GM20000 (cell line): ENCODE data around the gene TBRG4.

Source experiments
- DNase-seq: peaks from one replicate; pipeline ENCODE4 v3.0.0; 2012; ENCODE audit warnings: low spot score
- CTCF ChIP-seq: IDR thresholded peaks from 2 replicates; pipeline ENCODE4 v1.5.1; 2012; ENCODE audit warnings: mild to moderate bottlenecking, control low read depth; ENCODE audit errors: extremely low read depth, missing control alignments

Gene TBRG4

GRCh38 chr7:45102785-45103712 is 8.4 kb downstream of the TBRG4 start:
- no peak for TF ChIP-seq CTCF
- DNase-seq: no peak

- no peak for TF ChIP-seq CTCF
Observed at GRCh38 chr7:45101748-45102147, 9.7 kb downstream of the TBRG4 start.

GRCh38 chr7:45100761-45101480 is 10.6 kb downstream of the TBRG4 start:
- no peak for DNase-seq
- no peak for TF ChIP-seq CTCF

More at GRCh38 chr7:45101748-45102147, 9.7 kb downstream of the TBRG4 start:
- DNase-seq: no peak

- no peak for TF ChIP-seq CTCF
- no peak for DNase-seq
Observed at GRCh38 chr7:45099891-45100760, 11.4 kb downstream of the TBRG4 start.

- TF ChIP-seq CTCF: no peak
- DNase-seq: no peak
Observed at GRCh38 chr7:45098983-45099839, 12.3 kb downstream of the TBRG4 start.

- no peak for TF ChIP-seq CTCF
- DNase-seq: no peak
Observed at GRCh38 chr7:45092931-45093235, 18.6 kb downstream of the TBRG4 start.
